Nephron progenitor cell (in vitro differentiated cells): ENCODE measurements around the gene CNTF.

Source experiments
- DNase-seq: peaks from one replicate; pipeline ENCODE4 v3.0.0; 2021
- H3K27ac Mint-ChIP-seq: 2 replicates; pipeline ENCODE4 v1.8.0; 2021; ENCODE audit warnings: mild to moderate bottlenecking, moderate library complexity, mixed read lengths
- H3K27me3 Mint-ChIP-seq: 2 replicates; pipeline ENCODE4 v1.8.0; 2021; ENCODE audit warnings: mild to moderate bottlenecking, low read depth, mixed read lengths; ENCODE audit not compliant: poor library complexity
- H3K36me3 Mint-ChIP-seq: 2 replicates; pipeline ENCODE4 v1.8.0; 2021; ENCODE audit warnings: low read depth, mixed read lengths
- H3K4me1 Mint-ChIP-seq: 2 replicates; pipeline ENCODE4 v1.8.0; 2021; ENCODE audit warnings: mixed read lengths
- H3K4me3 Mint-ChIP-seq: 2 replicates; pipeline ENCODE4 v1.8.0; 2021; ENCODE audit warnings: mild to moderate bottlenecking, moderate library complexity, mixed read lengths
- H3K9me3 Mint-ChIP-seq: 2 replicates; pipeline ENCODE4 v1.8.0; 2021; ENCODE audit warnings: mild to moderate bottlenecking, moderate library complexity, mixed read lengths
- TF ChIP-seq, protein P1 (sequence below): fragments of 200-600 bp; sonication (generic); IDR thresholded peaks from 2 replicates; pipeline ENCODE4 v1.5.0; 2021; ENCODE audit warnings: antibody characterized with exemption

The CNTF gene

DNA sequence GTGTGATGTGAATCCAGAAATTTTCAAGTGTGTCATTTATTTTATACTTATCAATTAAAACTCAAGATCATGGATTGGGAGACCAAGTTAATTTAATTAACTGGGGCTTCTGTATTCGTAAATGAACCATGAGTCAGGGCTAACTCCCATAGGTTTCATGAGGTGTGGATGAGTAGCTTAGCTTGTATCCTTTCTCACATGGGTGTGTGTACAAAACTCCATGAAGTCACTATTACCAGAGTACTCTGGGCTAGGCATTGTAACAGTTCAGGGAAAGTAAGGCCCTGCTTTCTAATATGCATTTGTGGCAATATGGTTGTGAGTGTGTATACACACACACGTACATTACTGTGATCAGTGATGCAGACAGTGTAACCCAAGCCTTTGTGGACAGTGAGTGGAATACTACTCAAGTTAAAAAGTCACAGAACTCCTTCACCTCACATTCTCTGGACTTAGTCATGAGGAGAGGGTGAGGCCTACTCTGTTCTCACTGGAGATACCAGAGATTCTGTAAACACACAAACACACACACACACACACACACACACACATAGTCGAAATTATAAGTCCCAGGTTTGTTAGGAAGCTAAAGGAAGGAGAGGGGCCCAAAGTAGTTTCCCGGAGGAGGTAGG lies 3.5 kb downstream of the CNTF start:
- Mint-ChIP-seq H3K4me3 (no peak overlapping the region), H3K9me3 (no peaks in the 10 kb centered on the region), H3K27ac (peak overlapping the region; percentile 4), H3K27me3 (no peaks in the 10 kb centered on the region), H3K4me1 (no peaks in the 10 kb centered on the region), H3K36me3 (peaks cover 38% of the 10 kb centered on the region)
- TF ChIP-seq, protein P1, sequence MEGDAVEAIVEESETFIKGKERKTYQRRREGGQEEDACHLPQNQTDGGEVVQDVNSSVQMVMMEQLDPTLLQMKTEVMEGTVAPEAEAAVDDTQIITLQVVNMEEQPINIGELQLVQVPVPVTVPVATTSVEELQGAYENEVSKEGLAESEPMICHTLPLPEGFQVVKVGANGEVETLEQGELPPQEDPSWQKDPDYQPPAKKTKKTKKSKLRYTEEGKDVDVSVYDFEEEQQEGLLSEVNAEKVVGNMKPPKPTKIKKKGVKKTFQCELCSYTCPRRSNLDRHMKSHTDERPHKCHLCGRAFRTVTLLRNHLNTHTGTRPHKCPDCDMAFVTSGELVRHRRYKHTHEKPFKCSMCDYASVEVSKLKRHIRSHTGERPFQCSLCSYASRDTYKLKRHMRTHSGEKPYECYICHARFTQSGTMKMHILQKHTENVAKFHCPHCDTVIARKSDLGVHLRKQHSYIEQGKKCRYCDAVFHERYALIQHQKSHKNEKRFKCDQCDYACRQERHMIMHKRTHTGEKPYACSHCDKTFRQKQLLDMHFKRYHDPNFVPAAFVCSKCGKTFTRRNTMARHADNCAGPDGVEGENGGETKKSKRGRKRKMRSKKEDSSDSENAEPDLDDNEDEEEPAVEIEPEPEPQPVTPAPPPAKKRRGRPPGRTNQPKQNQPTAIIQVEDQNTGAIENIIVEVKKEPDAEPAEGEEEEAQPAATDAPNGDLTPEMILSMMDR, result no peak
- no peak for DNase-seq

- TF ChIP-seq, protein P1, result no peak
- Mint-ChIP-seq H3K27ac (no peak overlapping the region), H3K36me3 (peaks cover 34% of the 10 kb centered on the region), H3K4me3 (no peak overlapping the region), H3K27me3 (no peaks in the 10 kb centered on the region), H3K9me3 (no peaks in the 10 kb centered on the region), H3K4me1 (no peaks in the 10 kb centered on the region)
- DNase-seq, result no peak
These were observed 4.5 kb downstream of the CNTF start for GRCh38 chr11:58626934-58627483.

DNA sequence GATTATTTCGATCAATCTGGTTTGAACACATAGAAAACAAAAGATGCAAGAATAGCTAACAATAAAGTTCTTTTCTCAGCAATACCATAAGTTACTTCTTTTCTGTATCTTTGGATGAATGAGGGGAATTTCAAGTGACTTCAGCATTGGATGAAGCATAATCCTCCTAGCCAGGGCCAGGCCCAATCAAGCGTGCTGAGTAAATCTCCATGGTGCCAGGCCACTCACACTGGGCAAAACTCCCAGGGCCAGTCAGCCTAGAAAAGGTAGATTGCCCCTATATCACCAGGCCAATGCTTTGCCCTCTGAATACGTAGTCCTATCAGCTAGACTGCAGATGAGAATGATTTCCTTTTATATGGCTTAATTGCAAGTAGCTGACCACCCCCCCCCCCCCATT lies 6.0 kb downstream of the CNTF start:
- H3K36me3 Mint-ChIP-seq, result peaks cover 20% of the 10 kb centered on the region
- H3K27ac Mint-ChIP-seq, result no peak overlapping the region
- H3K9me3 Mint-ChIP-seq, result no peaks in the 10 kb centered on the region
- DNase-seq, result no peak
- H3K4me3 Mint-ChIP-seq, result no peak overlapping the region
- H3K27me3 Mint-ChIP-seq, result no peaks in the 10 kb centered on the region
- TF ChIP-seq, protein P1, result no peak
- H3K4me1 Mint-ChIP-seq, result no peaks in the 10 kb centered on the region

- Mint-ChIP-seq H3K36me3 (peaks cover 8% of the 10 kb centered on the region), H3K27me3 (no peaks in the 10 kb centered on the region), H3K4me3 (no peak overlapping the region), H3K27ac (peak overlapping the region; percentile 90), H3K9me3 (no peaks in the 10 kb centered on the region), H3K4me1 (no peaks in the 10 kb centered on the region)
- TF ChIP-seq, protein P1, result peak; percentile 37
- DNase-seq, result no peak
These were observed 7.4 kb downstream of the CNTF start for GRCh38 chr11:58629857-58630256.

- no peak overlapping the region for H3K4me3 Mint-ChIP-seq
These were observed 8.9 kb downstream of the CNTF start for GRCh38 chr11:58631378-58631777.

More at GRCh38 chr11:58631378-58631777, 8.9 kb downstream of the CNTF start:
- Mint-ChIP-seq H3K9me3 (no peaks in the 10 kb centered on the region), H3K27ac (no peak overlapping the region), H3K27me3 (no peaks in the 10 kb centered on the region), H3K36me3 (peaks cover 4% of the 10 kb centered on the region), H3K4me1 (no peaks in the 10 kb centered on the region)
- no peak for DNase-seq
- TF ChIP-seq, protein P1, result no peak
